H1 (cell line): Measurements from ENCODE around the gene IGLL5.

Source experiments
- BACH1 ChIP-seq: IDR thresholded peaks from 2 replicates; pipeline ENCODE4 v1.6.1; 2012; ENCODE audit warnings: low read length, improper control_type of control experiment
- CHD2 ChIP-seq: IDR thresholded peaks from 2 replicates; pipeline ENCODE4 v1.6.1; 2012; ENCODE audit warnings: low read length, improper control_type of control experiment
- CTCF ChIP-seq, 3 experiments: IDR thresholded peaks; 1 replicate in 2 of 3; 2 replicates in 1 of 3; pipeline versions ENCODE4 v1.5.1 to v1.6.1; 2011; ENCODE audit warnings: low read length in 3 of 3, mild to moderate bottlenecking in 3 of 3, inconsistent platforms in 2 of 3, low read depth in 1 of 3, moderate library complexity in 1 of 3; ENCODE audit not compliant: insufficient read depth in 1 of 3; ENCODE audit errors: control extremely low read depth in 1 of 3
- GABPA ChIP-seq: IDR thresholded peaks from 2 replicates; pipeline ENCODE4 v1.6.1; 2011; ENCODE audit warnings: mild to moderate bottlenecking, low read length, moderate library complexity, borderline replicate concordance; ENCODE audit not compliant: insufficient read depth
- KDM1A ChIP-seq: fragments of 200-600, 300-600 bp; sonication (generic); IDR thresholded peaks from 2 replicates; pipeline ENCODE4 v1.7.1; 2016; ENCODE audit warnings: mild to moderate bottlenecking, low read length, borderline replicate concordance
- KDM5A ChIP-seq: fragments of 200-600 bp; IDR thresholded peaks from 2 replicates; pipeline ENCODE4 v1.7.1; 2012; ENCODE audit warnings: mild to moderate bottlenecking, low read length, inconsistent platforms, mixed read lengths
- NANOG ChIP-seq: IDR thresholded peaks from 2 replicates; pipeline ENCODE4 v1.6.1; 2011; ENCODE audit warnings: low read length, low read depth, mild to moderate bottlenecking, inconsistent platforms; ENCODE audit not compliant: insufficient read depth, poor library complexity, severe bottlenecking
- POLR2A ChIP-seq, 2 experiments: IDR thresholded peaks; 1 replicate in 1 of 2; 2 replicates in 1 of 2; pipeline ENCODE4 v1.6.1; 2011; ENCODE audit warnings: low read depth in 2 of 2, low read length in 2 of 2, mild to moderate bottlenecking in 2 of 2; ENCODE audit errors: control extremely low read depth in 1 of 2
- RAD21 ChIP-seq, 2 experiments: IDR thresholded peaks in 1 of 2; conservative IDR thresholded peaks in 1 of 2; 2 replicates each; pipeline ENCODE4 v1.6.1; 2011; ENCODE audit warnings: low read depth in 2 of 2, low read length in 2 of 2, improper control_type of control experiment in 1 of 2, inconsistent platforms in 1 of 2, mild to moderate bottlenecking in 1 of 2, moderate library complexity in 1 of 2
- RFX5 ChIP-seq: IDR thresholded peaks from 2 replicates; pipeline ENCODE4 v1.6.1; 2011; ENCODE audit warnings: low read depth, low read length, improper control_type of control experiment, borderline replicate concordance
- SAP30 ChIP-seq: fragments of 300-600 bp; sonication (generic); IDR thresholded peaks from 2 replicates; pipeline ENCODE4 v1.7.1; 2012; ENCODE audit warnings: low read length, moderate library complexity, mild to moderate bottlenecking, inconsistent platforms; ENCODE audit not compliant: insufficient read depth, insufficient replicate concordance
- ZNF274 ChIP-seq: IDR thresholded peaks from 2 replicates; pipeline ENCODE4 v1.7.0; 2012; ENCODE audit warnings: low read length, borderline replicate concordance; ENCODE audit errors: extremely low read depth

GRCh38 chr22:22887621-22888503, at the start of gene IGLL5:
- TF ChIP-seq GABPA (no peak), KDM5A (no peak), CTCF (IDR thresholded peaks at IDR 0.05; ENCODE audit: control extremely low read depth in 1 of 3, insufficient read depth in 1 of 3, low read depth in 1 of 3, low read length in 3 of 3) (no peak), RAD21 (IDR thresholded peaks at IDR 0.05 in 1 of 2, conservative IDR thresholded peaks at IDR 0.05 in 1 of 2; ENCODE audit: low read depth in 2 of 2, low read length in 2 of 2) (no peak), BACH1 (no peak), SAP30 (no peak), ZNF274 (no peak), NANOG (no peak), CHD2 (no peak), POLR2A (IDR thresholded peaks at IDR 0.05; ENCODE audit: control extremely low read depth in 1 of 2, low read depth in 2 of 2, low read length in 2 of 2) (no peak), RFX5 (no peak), KDM1A (no peak)
